Testis (tissue), 2 donors: ENCODE results near the gene MYBPHL.

Experiments
- CTCF ChIP-seq, 3 experiments: fragments of 450-650 bp in 2 of 3; fragments of 200-600 bp in 1 of 3; sonication (generic) in 1 of 3; IDR thresholded peaks; one replicate each; pipeline ENCODE4 v1.5.1; 2016 to 2019; ENCODE audit warnings: antibody characterized with exemption in 3 of 3, mild to moderate bottlenecking in 2 of 3, moderate library complexity in 1 of 3
- POLR2A ChIP-seq: fragments of 450-650 bp; IDR thresholded peaks from one replicate; pipeline ENCODE4 v1.6.1; 2017; ENCODE audit warnings: antibody characterized with exemption, mild to moderate bottlenecking, moderate library complexity

- TF ChIP-seq CTCF (IDR thresholded peaks at IDR 0.05) (no peak), POLR2A (no peak)
Observed at GRCh38 chr1:109290998-109291397, 15.8 kb downstream of the MYBPHL start.
